ENCODE results near the gene FGF21.

DNA sequence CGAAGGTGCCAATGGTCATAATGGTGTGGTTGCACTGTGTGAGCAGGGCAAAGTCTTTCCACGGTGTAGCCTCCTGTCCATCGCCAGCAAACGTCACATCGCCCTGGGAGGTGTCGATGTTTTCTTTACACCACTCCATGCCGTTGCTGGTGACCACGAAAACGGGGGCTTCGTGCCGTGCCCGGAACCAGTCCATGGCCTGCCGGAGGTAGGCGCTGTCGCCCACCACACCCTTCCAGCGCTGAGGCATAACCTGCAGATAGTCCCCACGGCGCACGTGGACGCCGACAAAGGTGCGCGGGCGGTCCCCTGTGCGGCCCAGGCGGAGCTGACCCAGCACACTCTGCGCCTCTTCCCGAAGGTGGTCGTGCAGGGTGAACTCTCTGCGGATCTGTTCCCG, 5.0 kb upstream of the FGF21 start:
- TF ChIP-seq, protein P1, sequence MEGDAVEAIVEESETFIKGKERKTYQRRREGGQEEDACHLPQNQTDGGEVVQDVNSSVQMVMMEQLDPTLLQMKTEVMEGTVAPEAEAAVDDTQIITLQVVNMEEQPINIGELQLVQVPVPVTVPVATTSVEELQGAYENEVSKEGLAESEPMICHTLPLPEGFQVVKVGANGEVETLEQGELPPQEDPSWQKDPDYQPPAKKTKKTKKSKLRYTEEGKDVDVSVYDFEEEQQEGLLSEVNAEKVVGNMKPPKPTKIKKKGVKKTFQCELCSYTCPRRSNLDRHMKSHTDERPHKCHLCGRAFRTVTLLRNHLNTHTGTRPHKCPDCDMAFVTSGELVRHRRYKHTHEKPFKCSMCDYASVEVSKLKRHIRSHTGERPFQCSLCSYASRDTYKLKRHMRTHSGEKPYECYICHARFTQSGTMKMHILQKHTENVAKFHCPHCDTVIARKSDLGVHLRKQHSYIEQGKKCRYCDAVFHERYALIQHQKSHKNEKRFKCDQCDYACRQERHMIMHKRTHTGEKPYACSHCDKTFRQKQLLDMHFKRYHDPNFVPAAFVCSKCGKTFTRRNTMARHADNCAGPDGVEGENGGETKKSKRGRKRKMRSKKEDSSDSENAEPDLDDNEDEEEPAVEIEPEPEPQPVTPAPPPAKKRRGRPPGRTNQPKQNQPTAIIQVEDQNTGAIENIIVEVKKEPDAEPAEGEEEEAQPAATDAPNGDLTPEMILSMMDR (IDR thresholded peaks at IDR 0.05), result no peak
- no peak for TF ChIP-seq POLR2A (IDR thresholded peaks at IDR 0.05)
- no peak for TF ChIP-seq EP300 (IDR thresholded peaks at IDR 0.05)
